ENCODE results near the gene ZNF544.
"Not testable (repeated sequence)": the region's sequence is repeated elsewhere in the genome, so short reads cannot be mapped to it uniquely, and the experiment has no call there.

The ZNF544 gene

DNA sequence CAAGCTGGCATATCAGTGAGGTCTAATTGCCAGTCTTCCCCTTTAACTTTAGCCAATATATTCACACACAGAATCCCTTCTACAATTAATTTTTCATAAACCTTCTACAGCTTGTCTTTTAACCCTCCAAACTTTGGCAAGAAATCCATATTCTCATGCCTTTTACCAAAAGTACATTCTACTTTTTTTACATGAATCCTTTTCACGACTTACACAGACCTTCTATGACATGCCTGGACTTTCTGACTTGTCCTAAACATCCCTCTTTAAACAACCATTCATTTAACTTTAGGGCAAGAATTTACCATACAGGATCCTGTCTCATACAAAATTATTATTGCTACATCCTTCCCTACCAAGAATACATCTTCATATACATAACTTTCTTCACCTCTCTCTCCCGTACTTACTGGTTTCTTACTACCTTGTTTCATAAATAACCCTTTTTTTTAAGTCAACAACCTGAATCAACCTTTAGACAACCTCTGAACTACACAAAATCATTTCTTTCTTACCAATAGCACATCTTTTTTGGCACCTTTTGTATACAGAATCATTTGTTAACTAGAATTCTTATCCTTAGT, 23.5 kb downstream of the ZNF544 start:
- DNase-seq (ENCODE audit: low read depth, low spot score): no peak

DNA sequence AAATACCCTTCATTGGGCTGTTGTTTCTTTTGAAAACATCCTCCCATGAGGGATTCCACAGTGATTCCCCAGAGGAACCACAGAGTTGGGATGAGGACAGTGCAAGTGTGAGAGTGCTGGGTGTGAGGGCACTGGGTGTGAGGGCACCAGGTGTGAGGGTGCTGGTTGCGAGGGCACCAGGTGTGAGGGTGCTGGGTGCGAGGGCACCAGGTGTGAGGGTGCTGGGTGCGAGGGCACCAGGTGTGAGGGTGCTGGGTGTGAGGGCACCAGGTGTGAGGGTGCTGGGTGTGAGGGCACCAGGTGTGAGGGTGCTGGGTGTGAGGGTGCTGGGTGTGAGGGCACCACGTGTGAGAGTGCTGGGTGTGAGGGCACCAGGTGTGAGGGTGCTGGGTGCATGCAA, 29.5 kb downstream of the ZNF544 start:
- DNase-seq (ENCODE audit: low read depth, low spot score): not testable (repeated sequence)

DNA sequence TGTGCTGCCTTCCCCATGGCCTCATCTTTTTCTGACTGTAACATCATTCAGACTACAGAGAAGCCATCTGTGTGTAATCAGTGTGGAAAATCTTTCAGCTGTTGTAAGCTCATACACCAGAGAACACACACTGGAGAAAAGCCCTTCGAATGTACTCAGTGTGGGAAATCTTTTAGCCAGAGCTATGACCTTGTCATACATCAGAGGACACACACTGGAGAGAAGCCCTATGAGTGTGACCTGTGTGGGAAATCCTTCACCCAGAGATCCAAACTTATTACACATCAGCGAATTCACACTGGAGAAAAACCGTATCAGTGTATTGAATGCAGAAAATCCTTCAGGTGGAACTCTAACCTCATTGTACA, 32.9 kb downstream of the ZNF544 start:
- DNase-seq (ENCODE audit: low read depth, low spot score): no peak

DNA sequence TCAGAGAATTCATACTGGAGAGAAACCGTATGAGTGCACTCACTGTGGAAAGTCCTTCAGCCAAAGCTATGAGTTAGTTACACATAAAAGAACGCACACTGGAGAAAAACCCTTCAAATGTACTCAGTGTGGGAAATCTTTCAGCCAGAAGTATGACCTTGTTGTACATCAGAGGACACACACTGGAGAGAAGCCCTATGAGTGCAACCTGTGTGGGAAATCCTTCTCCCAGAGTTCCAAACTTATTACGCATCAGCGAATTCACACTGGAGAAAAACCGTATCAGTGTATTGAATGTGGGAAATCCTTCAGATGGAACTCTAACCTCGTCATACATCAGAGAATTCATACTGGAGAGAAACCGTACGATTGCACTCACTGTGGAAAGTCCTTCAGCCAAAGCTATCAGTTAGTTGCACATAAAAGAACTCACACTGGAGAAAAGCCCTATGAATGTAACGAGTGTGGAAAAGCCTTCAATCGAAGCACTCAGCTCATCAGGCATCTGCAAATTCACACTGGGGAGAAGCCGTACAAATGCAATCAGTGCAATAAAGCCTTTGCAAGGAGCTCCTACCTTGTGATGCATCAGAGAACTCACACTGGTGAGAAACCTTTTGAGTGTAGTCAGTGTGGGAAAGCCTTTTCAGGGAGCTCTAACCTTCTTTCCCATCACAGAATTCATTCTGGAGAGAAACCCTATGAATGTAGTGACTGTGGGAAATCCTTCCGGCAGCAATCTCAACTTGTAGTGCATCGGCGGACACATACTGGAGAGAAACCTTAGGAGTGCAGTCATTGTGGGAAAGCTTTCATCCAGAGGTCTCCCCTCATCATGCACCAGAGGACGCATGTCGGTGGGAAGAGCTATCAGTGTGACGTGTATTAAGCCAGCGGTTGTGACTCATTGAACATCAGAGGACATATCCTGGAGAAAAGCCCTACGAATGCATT, 33.5 kb downstream of the ZNF544 start:
- DNase-seq (ENCODE audit: low read depth, low spot score): no peak

DNA sequence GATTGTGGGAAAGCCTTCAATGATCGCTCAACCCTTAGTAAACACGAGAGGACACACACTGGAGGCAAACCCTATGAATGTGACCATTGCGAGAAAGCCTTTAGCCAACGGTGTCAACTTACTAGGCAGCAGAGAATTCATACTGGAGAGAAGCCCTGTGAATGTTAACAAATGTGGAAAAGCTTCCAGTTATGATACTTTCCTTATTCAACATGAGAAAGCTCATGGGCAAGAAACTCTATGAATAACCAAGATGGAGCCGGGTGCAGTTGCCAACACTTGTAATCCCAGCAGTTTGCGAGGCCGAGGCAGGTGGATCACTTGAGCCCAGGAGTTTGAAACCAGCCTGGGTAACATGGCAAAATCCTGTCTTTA, 34.2 kb downstream of the ZNF544 start:
- DNase-seq (ENCODE audit: low read depth, low spot score): no peak

DNA sequence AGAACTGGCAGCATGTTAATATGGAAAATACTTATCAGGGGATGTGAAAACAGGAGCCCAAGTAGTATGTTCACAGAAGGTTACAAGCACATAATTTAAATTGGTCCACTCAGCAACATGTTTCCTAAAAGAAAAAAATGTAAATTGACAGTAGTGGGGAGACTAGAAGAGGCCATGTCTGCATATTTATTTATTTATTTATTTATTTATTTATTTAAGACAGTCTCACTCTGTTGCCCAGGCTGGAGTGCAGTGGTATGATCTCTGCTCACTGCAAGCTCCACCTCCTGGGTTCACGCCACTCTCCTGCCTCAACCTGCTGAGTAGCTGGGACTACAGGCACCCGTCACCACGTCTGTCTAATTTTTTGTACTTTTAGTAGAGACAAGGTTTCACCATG, 36.4 kb downstream of the ZNF544 start:
- no peak for DNase-seq (ENCODE audit: low read depth, low spot score)

DNA sequence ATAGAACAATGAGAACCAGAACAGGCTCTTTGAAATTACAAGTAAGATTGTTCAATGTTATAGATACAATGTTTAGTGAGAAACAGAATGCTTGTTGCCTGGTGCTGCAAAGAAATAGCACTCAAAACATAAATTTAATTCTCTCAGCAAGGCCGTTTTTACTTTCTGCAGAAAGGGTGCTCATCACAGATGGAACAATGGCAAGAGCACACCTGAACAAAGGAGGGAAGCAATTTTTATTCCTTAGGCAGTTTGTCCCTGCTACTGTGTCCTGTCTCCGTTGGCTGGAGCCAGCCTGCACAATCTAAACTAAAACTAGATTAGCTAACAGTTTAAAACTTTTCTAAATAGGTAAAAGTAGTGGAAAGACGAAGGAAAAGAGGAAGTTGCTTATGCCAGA, 39.6 kb downstream of the ZNF544 start:
- no peak for DNase-seq (ENCODE audit: low read depth, low spot score)

DNA sequence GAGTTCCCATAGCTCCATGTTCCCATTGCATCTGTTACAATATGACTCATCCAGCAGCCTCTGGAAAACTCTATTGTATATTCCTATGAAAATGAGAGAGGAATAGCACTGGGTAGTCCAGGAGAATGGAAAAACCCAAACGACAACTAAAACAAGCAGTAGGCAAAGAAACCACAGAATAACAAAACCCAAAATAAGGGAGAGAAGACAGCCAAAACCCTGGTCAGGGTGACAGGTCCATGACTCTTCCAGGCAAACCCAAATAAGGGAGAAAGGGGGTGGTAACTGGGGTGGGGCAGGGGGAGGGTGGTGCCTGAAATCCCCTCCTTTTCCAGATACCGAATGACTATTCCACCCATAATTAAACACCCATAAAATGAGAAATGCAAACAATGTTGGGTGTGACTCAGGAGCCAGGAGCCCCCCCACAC, 46.1 kb downstream of the ZNF544 start:
- DNase-seq (ENCODE audit: low read depth, low spot score): no peak

DNA sequence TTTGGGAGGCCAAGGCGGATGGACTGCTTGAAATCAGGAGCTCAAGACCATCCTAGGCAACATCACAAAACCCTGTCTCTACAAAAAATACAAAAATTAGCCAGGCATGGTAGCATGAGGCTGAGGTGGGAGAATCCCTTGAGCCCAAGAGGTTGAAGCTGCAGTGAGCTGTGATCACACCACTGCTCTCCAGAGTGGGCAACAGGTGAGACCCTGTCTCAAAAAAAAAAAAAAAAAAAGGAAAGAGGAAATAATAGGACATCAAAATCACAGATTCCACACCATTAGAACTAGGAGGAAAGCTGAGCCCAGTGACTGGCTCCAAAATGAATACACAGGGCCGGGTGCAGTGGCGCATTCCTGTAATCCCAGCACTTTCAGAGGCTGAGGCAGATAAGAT, 46.9 kb downstream of the ZNF544 start:
- no peak for DNase-seq (ENCODE audit: low read depth, low spot score)

DNA sequence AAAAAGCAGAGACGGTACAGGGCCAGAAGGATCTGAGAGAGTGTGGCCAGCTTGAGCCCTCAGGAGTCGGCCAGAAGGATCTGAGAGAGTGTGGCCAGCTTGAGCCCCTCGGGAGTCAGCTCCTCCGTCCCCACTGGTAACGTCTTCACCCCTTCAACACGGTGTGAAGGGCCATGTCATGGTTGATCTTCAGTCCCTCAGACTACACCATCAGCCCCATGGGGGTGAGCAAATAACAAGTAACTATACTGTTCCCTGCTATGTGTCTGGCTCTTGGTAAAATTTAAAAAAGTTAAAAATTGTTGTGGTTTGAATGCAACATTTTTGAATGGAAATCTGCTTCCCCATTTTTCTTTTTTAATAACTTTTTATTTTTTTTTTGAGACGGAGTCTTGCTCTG, 48.5 kb downstream of the ZNF544 start:
- no peak for DNase-seq (ENCODE audit: low read depth, low spot score)

DNA sequence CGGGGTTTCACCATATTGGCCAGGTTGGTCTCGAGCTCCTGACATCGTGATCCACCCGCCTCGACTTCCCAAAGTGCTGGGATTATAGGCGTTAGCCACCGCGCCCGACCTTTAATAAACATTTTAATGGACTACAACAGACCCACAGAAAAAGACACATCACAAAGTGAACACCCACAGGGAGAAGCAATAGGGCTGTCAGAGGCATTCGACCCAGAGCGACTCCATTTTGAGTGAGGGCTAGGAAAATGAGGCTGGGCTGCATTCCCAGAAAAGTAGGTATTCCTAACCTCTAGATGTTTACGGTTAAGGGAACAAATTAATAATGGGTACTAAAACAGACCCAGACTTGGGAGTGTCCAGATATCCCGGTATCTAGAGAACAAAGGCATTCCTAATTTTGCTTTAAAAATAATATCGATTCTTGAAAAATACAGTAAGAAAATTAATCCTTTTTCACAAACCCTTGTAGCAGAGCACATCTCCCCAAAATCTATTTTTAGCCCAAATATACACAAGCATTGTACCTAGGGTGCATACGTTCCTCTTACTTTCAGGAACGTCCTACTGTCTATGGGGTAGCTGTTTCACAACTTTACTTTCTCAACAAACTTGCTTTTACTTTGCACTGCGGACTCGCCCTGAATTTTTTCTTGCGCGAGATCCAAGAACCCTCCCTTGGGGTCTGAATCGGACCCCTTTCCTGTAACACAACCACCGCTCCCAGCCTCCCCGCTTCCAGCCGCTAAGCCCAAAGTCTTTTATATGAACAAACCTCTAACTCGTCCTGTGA, 49.2 kb downstream of the ZNF544 start:
- DNase-seq (ENCODE audit: low read depth, low spot score): no peak

DNA sequence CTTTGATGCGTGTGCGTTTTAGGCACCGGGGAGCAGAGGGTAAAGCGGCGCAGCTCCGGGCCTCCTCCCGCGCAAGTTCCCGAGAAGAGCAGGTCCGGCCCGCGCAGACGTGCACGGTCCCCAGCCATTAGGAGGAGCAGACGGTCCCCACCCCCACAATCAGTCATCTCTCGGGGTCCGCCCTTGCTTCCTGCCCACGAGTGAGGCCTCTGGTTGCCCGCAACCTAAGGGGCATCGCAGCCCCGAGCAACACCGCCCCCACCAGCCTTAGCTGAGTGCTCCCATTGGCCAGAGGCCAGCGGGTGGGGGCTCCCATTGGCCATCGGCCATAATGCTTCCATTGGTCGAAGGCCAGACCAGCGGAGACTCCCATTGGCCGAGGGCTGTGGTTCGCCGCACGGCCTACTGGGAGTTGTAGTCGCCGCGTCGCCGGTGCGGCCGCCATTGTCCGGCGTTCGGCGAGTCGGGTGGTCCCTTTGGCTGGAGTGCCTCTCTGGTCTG, 49.9 kb downstream of the ZNF544 start, which contains the start of gene ZNF8:
Gene ZNF8 (plus strand): TSS at position 415 of the 501 bp plus-strand sequence. CDS start 127 bp downstream, outside the sequence.
- peak; percentile 94 for DNase-seq (ENCODE audit: low read depth, low spot score)

DNA sequence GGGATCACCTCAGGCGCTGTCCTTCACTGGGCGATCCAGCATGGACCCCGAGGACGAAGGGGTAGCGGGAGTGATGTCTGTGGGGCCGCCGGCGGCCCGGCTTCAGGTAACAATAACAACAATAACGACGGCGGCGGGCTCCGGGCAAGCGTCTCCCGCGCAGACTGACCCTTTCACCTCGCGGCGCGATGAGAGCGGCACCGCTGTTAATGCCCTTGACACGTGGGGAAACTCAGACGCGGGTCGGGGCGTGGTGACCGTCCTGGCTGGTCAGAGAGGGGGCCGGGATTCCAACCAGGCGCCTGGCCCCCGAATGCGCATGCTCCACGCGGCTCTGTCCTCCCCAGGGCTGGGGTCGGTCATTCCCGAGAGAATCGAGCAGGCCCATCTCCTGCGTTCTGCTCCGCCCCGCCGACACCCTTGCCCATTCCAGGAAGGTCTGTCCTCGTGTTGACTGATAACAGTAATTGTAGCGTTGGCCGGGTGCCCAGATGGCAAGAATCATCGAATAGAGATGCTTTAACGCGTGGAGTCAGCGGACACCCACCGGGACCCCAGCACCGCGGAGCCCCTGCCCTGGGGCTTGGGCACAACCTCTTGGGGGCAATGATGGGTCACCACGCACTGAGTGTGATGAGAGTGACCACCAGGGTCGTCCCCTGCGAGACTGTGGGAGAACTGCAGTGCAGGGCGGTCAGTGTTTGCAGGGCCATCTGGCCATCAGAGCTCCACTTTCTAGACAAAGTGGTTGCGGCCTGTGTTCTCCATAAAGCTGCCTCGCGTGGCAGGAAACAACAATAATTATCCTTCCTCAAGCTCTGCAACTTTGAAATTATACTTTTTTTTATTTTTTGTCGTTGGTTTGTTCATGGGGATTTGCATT, 50.6 kb downstream of the ZNF544 start:
- no peak for DNase-seq (ENCODE audit: low read depth, low spot score)

DNA sequence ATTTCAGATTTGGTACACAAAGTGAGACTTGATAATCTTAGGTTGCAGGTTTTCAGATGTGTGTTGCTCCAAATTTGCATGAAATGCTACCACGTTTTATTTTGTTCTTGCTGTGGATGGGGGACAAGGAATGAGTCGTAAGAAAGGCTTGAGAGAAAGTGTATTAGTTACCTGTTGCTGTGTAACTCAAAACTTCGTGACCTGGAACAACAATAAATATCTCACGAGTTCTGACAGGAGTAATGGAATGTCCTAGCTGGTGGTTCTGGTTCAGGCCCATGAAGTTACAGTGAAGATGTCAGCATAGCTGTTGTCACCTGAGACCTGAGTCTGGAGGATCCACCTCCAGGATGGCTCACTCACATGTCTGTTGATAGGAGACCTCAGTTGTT, 51.2 kb downstream of the ZNF544 start:
- no peak for DNase-seq (ENCODE audit: low read depth, low spot score)

DNA sequence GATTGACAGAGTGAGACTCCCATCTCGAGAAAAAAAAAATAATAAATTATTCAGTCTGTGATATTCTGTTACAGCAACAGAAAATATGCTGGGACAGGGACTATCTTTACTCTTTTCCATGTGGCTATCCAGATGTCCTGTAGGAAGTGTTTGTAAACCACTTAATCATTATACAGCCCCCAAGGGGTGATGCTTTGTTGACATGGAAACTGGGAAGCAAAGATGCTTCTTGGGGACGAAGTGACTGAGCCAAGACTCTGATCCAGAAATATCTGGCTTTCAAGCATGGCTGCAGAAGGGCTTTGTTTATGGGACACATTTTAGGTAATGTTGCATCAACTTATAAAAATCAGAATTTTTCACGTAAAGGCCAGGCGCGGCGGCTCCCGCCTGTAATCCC, 55.5 kb downstream of the ZNF544 start:
- DNase-seq (ENCODE audit: low read depth, low spot score): no peak

DNA sequence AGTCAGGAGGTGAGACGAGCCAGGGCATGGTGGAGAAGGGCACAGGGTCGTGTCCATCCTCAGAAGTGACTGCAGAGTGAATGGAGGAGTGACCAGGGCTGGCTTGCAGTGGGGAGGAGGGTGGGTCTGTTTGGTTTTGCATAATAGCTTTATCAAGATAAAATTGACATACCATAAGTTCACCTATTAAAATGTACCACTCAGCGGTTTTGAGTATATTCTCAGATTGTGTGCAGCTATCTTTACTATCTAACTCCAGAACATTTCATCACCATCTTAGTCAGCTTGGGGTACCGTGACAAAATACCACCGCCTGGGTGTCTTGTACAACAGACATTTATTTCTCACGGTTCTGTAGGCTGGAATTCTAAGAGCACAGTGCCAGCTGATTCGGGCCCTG, 63.2 kb downstream of the ZNF544 start:
- DNase-seq (ENCODE audit: low read depth, low spot score): no peak

DNA sequence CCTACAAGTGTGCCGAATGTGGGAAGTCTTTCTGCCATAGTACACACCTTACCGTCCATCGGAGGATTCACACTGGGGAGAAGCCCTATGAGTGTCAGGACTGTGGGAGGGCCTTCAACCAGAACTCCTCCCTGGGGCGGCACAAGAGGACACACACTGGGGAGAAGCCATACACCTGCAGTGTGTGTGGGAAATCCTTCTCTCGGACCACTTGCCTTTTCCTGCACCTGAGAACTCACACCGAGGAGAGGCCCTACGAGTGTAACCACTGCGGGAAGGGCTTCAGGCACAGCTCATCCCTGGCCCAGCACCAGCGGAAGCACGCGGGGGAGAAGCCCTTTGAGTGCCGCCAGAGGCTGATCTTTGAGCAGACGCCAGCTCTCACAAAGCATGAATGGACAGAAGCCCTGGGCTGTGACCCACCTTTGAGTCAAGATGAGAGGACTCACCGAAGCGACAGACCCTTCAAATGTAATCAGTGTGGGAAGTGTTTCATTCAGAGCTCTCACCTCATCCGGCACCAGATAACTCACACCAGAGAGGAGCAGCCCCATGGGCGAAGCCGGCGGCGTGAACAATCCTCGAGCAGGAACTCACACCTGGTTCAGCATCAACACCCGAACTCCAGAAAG, 66.1 kb downstream of the ZNF544 start:
- DNase-seq (ENCODE audit: low read depth, low spot score): no peak

DNA sequence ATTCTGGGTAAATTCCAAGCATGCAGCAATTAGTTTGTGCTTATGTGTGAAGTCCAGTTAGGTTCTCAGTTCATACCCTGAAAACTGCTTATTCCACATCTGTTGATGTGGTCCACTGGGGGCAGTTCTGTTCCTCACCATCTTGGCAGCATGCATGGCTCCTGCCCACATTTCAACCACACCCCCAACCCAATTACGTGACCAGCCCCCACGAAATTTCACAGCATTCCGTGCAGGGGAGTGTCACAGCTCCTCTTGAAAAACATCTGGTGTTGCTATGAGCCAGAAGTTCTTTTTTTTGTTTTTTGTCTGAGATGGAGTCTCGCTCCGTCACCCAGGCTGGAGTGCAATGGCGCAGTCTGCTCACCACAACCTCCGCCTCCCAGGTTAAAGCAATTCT, 67.4 kb downstream of the ZNF544 start:
- DNase-seq (ENCODE audit: low read depth, low spot score): no peak

DNA sequence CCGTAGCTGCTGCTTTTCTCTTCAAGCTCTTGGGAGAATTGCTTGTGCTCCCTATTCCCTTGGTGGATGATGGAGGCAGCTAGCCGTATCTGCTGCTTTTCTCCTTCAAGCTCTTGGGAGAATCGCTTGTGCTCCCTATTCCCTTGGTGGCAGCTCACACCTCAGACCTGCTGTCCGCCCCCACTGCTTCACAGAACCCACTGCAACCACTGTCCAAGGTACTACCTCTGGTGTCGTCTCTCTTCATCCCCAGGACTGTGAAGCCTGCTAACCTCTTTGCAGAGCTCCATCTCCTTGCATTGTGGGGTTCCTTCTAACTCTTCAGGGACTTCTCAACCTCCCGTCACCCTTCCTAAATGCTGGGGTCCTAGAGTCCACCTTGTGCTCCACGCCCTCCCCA, 71.9 kb downstream of the ZNF544 start:
- DNase-seq (ENCODE audit: low read depth, low spot score): no peak

DNA sequence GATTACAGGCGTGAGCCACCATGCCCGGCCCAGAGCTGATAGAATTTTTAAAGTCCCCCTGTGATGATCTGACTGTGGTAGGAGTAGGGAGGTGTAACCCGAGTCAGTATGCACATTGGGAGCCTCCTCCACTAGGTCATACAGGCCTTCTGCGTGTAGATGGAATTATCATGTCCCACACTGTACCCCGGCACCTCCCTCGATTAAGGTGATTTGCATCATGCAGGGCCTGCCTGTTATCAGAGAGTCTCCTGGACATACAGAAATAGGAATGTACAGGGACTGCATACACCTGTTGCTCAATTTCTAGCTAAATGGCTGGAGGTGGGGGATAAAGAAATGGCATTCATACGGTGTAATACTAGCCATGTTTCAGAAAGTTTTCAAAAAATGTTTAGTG, 75.5 kb downstream of the ZNF544 start:
- no peak for DNase-seq (ENCODE audit: low read depth, low spot score)

DNA sequence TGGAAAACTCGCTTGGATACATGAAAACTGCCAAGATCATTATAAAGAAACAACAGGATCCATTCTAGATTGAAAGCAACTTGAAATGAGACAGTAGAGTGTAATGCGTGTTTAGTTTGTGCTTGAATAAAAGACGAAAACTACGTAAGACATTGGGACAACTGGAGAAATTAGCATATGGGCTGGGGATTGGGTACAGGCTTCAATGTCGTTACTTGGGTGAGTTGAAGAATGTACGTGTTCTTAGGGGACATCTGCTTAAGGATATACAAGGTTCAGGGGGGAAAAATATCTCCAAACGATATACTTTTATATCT, 76.0 kb downstream of the ZNF544 start:
- no peak for DNase-seq (ENCODE audit: low read depth, low spot score)

Measured in smooth muscle cell of the brain vasculature (primary cell).